Measurements from ENCODE around the gene ASXL1. TPM values are rescaled to one million over a fixed set of nuclear protein-coding genes. Genes with fewer than 3 reads are reported as not detected.

The ASXL1 gene
- total RNA-seq, result 100 to 1,000 TPM in 1 of 4 donors, 10 to 100 TPM in 3; 43.2 to 143 (median 71.8) TPM

GRCh38 chr20:32357869-32358631 is at the start of gene ASXL1:
ASXL1 (plus strand) TSS chr20:32358331; CDS start chr20:32358776, 445 bp downstream.
- no peak for TF ChIP-seq CTCF (IDR thresholded peaks at IDR 0.05)
- no peak for TF ChIP-seq EP300 (IDR thresholded peaks at IDR 0.05)
- TF ChIP-seq POLR2AphosphoS5 (IDR thresholded peaks at IDR 0.05), result peak in 2 of 3 donors; percentile 65 to 86
- peak in 1 of 2 donors; percentile 30 for TF ChIP-seq POLR2A (IDR thresholded peaks at IDR 0.05)
- no peaks in the 10 kb centered on the region for H3K9me3 ChIP-seq
- H3K4me1 ChIP-seq, result peaks cover 46% of the 10 kb centered on the region
- H3K27ac ChIP-seq, result peak within 1 kb of the TSS; percentile 99
- peak; percentile 97 for DNase-seq (ENCODE audit: low spot score in 2 of 2)
- no peaks in the 10 kb centered on the region for H3K36me3 ChIP-seq
- under 1% methylated on average over 32 of the region's 83 CpGs for WGBS
- peak within 1 kb of the TSS; percentile 96 for H3K4me3 ChIP-seq
- H3K27me3 ChIP-seq, result no peaks in the 10 kb centered on the region

GRCh38 chr20:32312718-32313424 is 45.3 kb upstream of the ASXL1 start:
- WGBS, result 91% methylated on average over 2 of the region's 3 CpGs
- no peak for DNase-seq (ENCODE audit: low spot score in 2 of 2)
- H3K4me1 ChIP-seq, result no peaks in the 10 kb centered on the region
- no peak for TF ChIP-seq POLR2AphosphoS5 (IDR thresholded peaks at IDR 0.05)
- TF ChIP-seq POLR2A (IDR thresholded peaks at IDR 0.05), result no peak
- TF ChIP-seq EP300 (IDR thresholded peaks at IDR 0.05), result no peak
- no peak for TF ChIP-seq CTCF (IDR thresholded peaks at IDR 0.05)
- H3K4me3 ChIP-seq, result no peak overlapping the region
- no peaks in the 10 kb centered on the region for H3K27me3 ChIP-seq
- no peaks in the 10 kb centered on the region for H3K9me3 ChIP-seq
- peaks cover 46% of the 10 kb centered on the region for H3K36me3 ChIP-seq
- no peak overlapping the region for H3K27ac ChIP-seq

GRCh38 chr20:32314768-32315167 is 43.4 kb upstream of the ASXL1 start:
- no peaks in the 10 kb centered on the region for H3K9me3 ChIP-seq
- H3K27me3 ChIP-seq, result no peaks in the 10 kb centered on the region
- peaks cover 59% of the 10 kb centered on the region for H3K36me3 ChIP-seq
- no peak for TF ChIP-seq POLR2A (IDR thresholded peaks at IDR 0.05)
- no peak for TF ChIP-seq CTCF (IDR thresholded peaks at IDR 0.05)
- no peak for TF ChIP-seq EP300 (IDR thresholded peaks at IDR 0.05)
- TF ChIP-seq POLR2AphosphoS5 (IDR thresholded peaks at IDR 0.05), result no peak
- H3K4me1 ChIP-seq, result no peaks in the 10 kb centered on the region
- no peak overlapping the region for H3K4me3 ChIP-seq
- no peak overlapping the region for H3K27ac ChIP-seq
- 73% methylated on average over 1 of the region's 1 CpG for WGBS
- no peak for DNase-seq (ENCODE audit: low spot score in 2 of 2)

- H3K27ac ChIP-seq, result no peak overlapping the region
- H3K36me3 ChIP-seq, result peaks cover 53% of the 10 kb centered on the region
- no peaks in the 10 kb centered on the region for H3K27me3 ChIP-seq
- H3K4me3 ChIP-seq, result no peak overlapping the region
- no peaks in the 10 kb centered on the region for H3K9me3 ChIP-seq
- H3K4me1 ChIP-seq, result no peaks in the 10 kb centered on the region
- 92% methylated on average over 3 of the region's 3 CpGs for WGBS
- TF ChIP-seq POLR2AphosphoS5 (IDR thresholded peaks at IDR 0.05) (no peak), POLR2A (IDR thresholded peaks at IDR 0.05) (no peak), CTCF (IDR thresholded peaks at IDR 0.05) (no peak), EP300 (IDR thresholded peaks at IDR 0.05) (no peak)
- DNase-seq (ENCODE audit: low spot score in 2 of 2), result no peak
Measured at GRCh38 chr20:32315399-32315798, 42.7 kb upstream of the ASXL1 start.

- no peak for DNase-seq (ENCODE audit: low spot score in 2 of 2)
- no peaks in the 10 kb centered on the region for H3K4me1 ChIP-seq
- peaks cover 48% of the 10 kb centered on the region for H3K36me3 ChIP-seq
- no peak for TF ChIP-seq CTCF (IDR thresholded peaks at IDR 0.05)
- 88% methylated on average over 2 of the region's 2 CpGs for WGBS
- no peaks in the 10 kb centered on the region for H3K27me3 ChIP-seq
- H3K4me3 ChIP-seq, result no peak overlapping the region
- no peak overlapping the region for H3K27ac ChIP-seq
- H3K9me3 ChIP-seq, result no peaks in the 10 kb centered on the region
Measured at GRCh38 chr20:32315891-32316290, 42.2 kb upstream of the ASXL1 start.
